GM23248 (cell line): ENCODE measurements around the gene PTGES. TPM values are rescaled to one million over a fixed set of nuclear protein-coding genes. Genes with fewer than 3 reads are reported as not detected.

Experiments
- DNase-seq: peaks from one replicate; pipeline ENCODE4 v3.0.0-alpha.2; 2015
- H2AFZ ChIP-seq: fragments of 200-600 bp; sonication (generic); 2 replicates; pipeline ENCODE4 v1.6.1; 2016; ENCODE audit warnings: antibody characterized with exemption
- H3F3A ChIP-seq: fragments of 200-600 bp; sonication (generic); 2 replicates; pipeline ENCODE4 v1.6.1; 2016; ENCODE audit warnings: mild to moderate bottlenecking, antibody characterized with exemption, mixed run types; ENCODE audit not compliant: insufficient read depth
- H3K27ac ChIP-seq: fragments of 200-600 bp; sonication (generic); 2 replicates; pipeline ENCODE4 v1.5.1; 2016; ENCODE audit warnings: mild to moderate bottlenecking
- H3K27me3 ChIP-seq: fragments of 200-600 bp; sonication (generic); replicated peaks from 2 replicates; pipeline ENCODE4 v1.6.1; 2016; ENCODE audit warnings: mild to moderate bottlenecking; ENCODE audit not compliant: insufficient read depth
- H3K36me3 ChIP-seq: fragments of 200-600 bp; sonication (generic); 2 replicates; pipeline ENCODE4 v1.6.1; 2016; ENCODE audit warnings: low read depth, mild to moderate bottlenecking
- H3K4me1 ChIP-seq: fragments of 200-600 bp; sonication (generic); 2 replicates; pipeline ENCODE4 v1.6.1; 2016; ENCODE audit warnings: mild to moderate bottlenecking; ENCODE audit not compliant: insufficient read depth
- H3K4me2 ChIP-seq: fragments of 200-600 bp; sonication (generic); one replicate; pipeline ENCODE4 v1.6.1; 2016; ENCODE audit warnings: mild to moderate bottlenecking; ENCODE audit not compliant: unreplicated experiment
- H3K4me3 ChIP-seq: fragments of 200-600 bp; sonication (generic); 2 replicates; pipeline ENCODE4 v1.5.1; 2016; ENCODE audit warnings: mild to moderate bottlenecking
- H3K79me2 ChIP-seq: fragments of 200-600 bp; sonication (generic); 2 replicates; pipeline ENCODE4 v1.6.1; 2016; ENCODE audit warnings: mild to moderate bottlenecking; ENCODE audit not compliant: insufficient read depth
- H3K9ac ChIP-seq: fragments of 200-600 bp; sonication (generic); 2 replicates; pipeline ENCODE4 v1.6.1; 2016; ENCODE audit warnings: mild to moderate bottlenecking
- H3K9me2 ChIP-seq: fragments of 200-600 bp; sonication (generic); 2 replicates; pipeline ENCODE4 v1.6.1; 2016; ENCODE audit warnings: mixed run types, mild to moderate bottlenecking, moderate library complexity; ENCODE audit not compliant: insufficient read depth
- H3K9me3 ChIP-seq: fragments of 200-600 bp; sonication (generic); one replicate; pipeline ENCODE4 v1.6.1; 2017; ENCODE audit warnings: low read depth
- H4K20me1 ChIP-seq: fragments of 200-600 bp; sonication (generic); 2 replicates; pipeline ENCODE4 v1.6.0; 2016; ENCODE audit not compliant: insufficient read depth
- EZH2 ChIP-seq: fragments of 200-600 bp; sonication (generic); IDR thresholded peaks from 2 replicates; pipeline ENCODE4 v1.6.1; 2018; ENCODE audit warnings: antibody characterized with exemption, mild to moderate bottlenecking; ENCODE audit not compliant: insufficient read depth, poor library complexity, severe bottlenecking
- EZH2phosphoT487 ChIP-seq: fragments of 200-600 bp; sonication (generic); IDR thresholded peaks from 2 replicates; pipeline ENCODE4 v1.6.1; 2018; ENCODE audit warnings: antibody characterized with exemption, moderate library complexity, mild to moderate bottlenecking, low read depth; ENCODE audit not compliant: insufficient read depth
- WGBS, 2 experiments: methylation state at CpG; one replicate each; pipeline ENCODE4 v1.1.6; 2015 to 2017; ENCODE audit warnings: low lambda C conversion rate in 2 of 2, low coverage in 1 of 2; ENCODE audit errors: missing lambda C conversion rate in 2 of 2; 5-methylcytosine and 5-hydroxymethylcytosine counted together
- in situ Hi-C: fragments of 300-500 bp; cut with MboI; formaldehyde crosslinking; loops from 2 replicates; pipeline ENCODE4 v1.15.0; 2020
- polyA plus RNA-seq: library from polyadenylated mRNA; unstranded; fragments of >200 nt; fragmentation: Nextera tagmentation; extraction: Ambion mirVana; gene quantifications from 2 replicates; pipeline ENCODE4 v1.2.1, GENCODE V29; 2016
- total RNA-seq: library from RNA; depleted of rRNA; stranded (reverse); fragments of >200 nt; shearing (Covaris generic); gene quantifications from 2 replicates; pipeline ENCODE4 v1.2.3, GENCODE V29; 2014

PTGES gene
- total and polyA plus RNA-seq, 2 experiments from 2014 or later: 12.6 to 22.0 TPM

GRCh38 chr9:129748249-129748648 lies 4.6 kb downstream of the PTGES start:
- H3K27ac ChIP-seq: 0 out of 2 replicates have a peak overlapping the region, but pooled peaks have one; percentile 22
- H2AFZ ChIP-seq: no peak overlapping the region
- H3F3A ChIP-seq: peaks cover 28% of the 10 kb centered on the region
- no peaks in the 10 kb centered on the region for H3K36me3 ChIP-seq
- H3K4me1 ChIP-seq: peaks cover 37% of the 10 kb centered on the region
- no peak overlapping the region for H3K4me3 ChIP-seq
- H3K4me2 ChIP-seq: no peak overlapping the region
- 33 to 43% methylated on average over 5 of the region's 5 CpGs for WGBS, 2 experiments
- H3K27me3 ChIP-seq: no peaks in the 10 kb centered on the region
- H3K79me2 ChIP-seq: no peaks in the 10 kb centered on the region
- H3K9ac ChIP-seq: no peak overlapping the region
- in situ Hi-C loops: no loop called here
- H4K20me1 ChIP-seq: no peaks in the 10 kb centered on the region
- DNase-seq: peak; percentile 56
- TF ChIP-seq EZH2 (no peak), EZH2phosphoT487 (no peak)
- no peaks in the 10 kb centered on the region for H3K9me2 ChIP-seq
- no peaks in the 10 kb centered on the region for H3K9me3 ChIP-seq

DNA sequence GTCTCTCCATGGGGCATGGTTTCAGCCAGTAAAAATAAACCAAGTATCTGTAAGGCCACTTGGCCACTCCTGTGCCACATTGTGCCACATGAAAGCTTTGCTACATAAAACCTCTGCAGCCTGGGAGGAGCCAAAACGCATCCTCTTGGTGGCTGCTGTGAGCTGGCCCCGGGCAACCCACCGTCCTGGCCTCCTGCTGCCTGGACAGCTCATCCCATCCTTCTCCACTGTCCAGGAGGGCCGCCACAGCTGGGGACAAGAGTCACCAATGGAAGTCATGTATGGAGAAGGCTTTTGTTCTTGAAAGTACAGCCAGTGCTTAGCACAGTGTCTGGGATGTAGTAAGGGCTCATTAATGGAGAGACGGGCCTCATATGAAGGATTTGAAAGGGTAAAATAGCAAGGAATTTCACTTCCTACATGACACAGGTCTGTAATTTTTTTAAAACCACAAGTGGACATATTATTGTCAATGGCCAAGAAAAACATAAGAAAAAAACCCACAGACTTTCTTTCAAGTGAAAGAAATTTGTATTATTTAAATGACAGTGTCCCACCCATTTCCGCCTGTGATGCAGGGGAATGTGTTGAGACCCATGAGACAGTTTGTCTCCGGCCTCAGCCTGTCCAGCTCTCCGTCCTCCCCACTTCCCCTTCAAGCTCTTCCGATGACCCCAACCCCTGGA lies 6.6 kb downstream of the PTGES start:
- TF ChIP-seq EZH2: no peak
- H3K9me3 ChIP-seq: no peaks in the 10 kb centered on the region
- H4K20me1 ChIP-seq: no peaks in the 10 kb centered on the region
- H3K79me2 ChIP-seq: no peaks in the 10 kb centered on the region
- H3K4me2 ChIP-seq: no peak overlapping the region
- DNase-seq: no peak
- in situ Hi-C loops: no loop called here
- H3K36me3 ChIP-seq: no peaks in the 10 kb centered on the region
- peaks cover 28% of the 10 kb centered on the region for H3F3A ChIP-seq
- no peak overlapping the region for H3K9ac ChIP-seq
- peaks cover 18% of the 10 kb centered on the region for H3K4me1 ChIP-seq
- no peaks in the 10 kb centered on the region for H3K27me3 ChIP-seq
- H3K4me3 ChIP-seq: no peak overlapping the region
- H2AFZ ChIP-seq: no peak overlapping the region
- 80 to 82% methylated on average over 9 of the region's 9 CpGs for WGBS, 2 experiments
- no peak overlapping the region for H3K27ac ChIP-seq
- H3K9me2 ChIP-seq: no peaks in the 10 kb centered on the region

DNA sequence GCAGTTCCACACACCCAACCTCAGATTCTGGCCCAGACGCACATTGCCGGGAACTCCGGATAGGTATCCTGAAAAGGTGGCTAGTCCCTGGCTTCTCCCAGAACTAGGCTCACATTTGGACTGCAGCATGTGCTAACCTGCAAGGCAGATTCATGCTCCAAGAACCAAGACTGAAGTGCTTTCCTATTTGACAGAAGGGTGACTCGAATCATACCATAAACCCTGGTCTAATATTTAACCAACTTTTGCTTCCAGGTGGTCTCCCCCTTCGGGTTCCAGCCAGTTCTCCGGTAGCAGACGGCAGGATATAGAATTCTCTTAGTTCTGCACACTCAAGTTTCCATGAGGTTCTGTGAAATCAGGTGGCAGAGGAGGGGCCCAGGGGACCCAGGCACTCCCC lies 7.6 kb downstream of the PTGES start:
- H3K4me1 ChIP-seq: peaks cover 16% of the 10 kb centered on the region
- no peaks in the 10 kb centered on the region for H3K27me3 ChIP-seq
- no peak overlapping the region for H2AFZ ChIP-seq
- H3K79me2 ChIP-seq: no peaks in the 10 kb centered on the region
- no peak for DNase-seq
- no peak overlapping the region for H3K27ac ChIP-seq
- peaks cover 28% of the 10 kb centered on the region for H3F3A ChIP-seq
- no peak overlapping the region for H3K4me2 ChIP-seq
- no peaks in the 10 kb centered on the region for H3K9me2 ChIP-seq
- no peaks in the 10 kb centered on the region for H4K20me1 ChIP-seq
- 92 to 94% methylated on average over 7 of the region's 7 CpGs for WGBS, 2 experiments
- H3K36me3 ChIP-seq: no peaks in the 10 kb centered on the region
- H3K9ac ChIP-seq: no peak overlapping the region
- H3K4me3 ChIP-seq: no peak overlapping the region
- TF ChIP-seq EZH2: no peak
- H3K9me3 ChIP-seq: no peaks in the 10 kb centered on the region
- in situ Hi-C loops: no loop called here

- Histone ChIP-seq H3K27ac (no peak overlapping the region), H3K9ac (no peak overlapping the region), H3K36me3 (no peaks in the 10 kb centered on the region), H4K20me1 (no peaks in the 10 kb centered on the region), H3K9me3 (no peaks in the 10 kb centered on the region), H3K79me2 (no peaks in the 10 kb centered on the region), H3K4me1 (no peaks in the 10 kb centered on the region), H3K9me2 (no peaks in the 10 kb centered on the region), H2AFZ (no peak overlapping the region), H3K4me2 (no peak overlapping the region), H3K4me3 (no peak overlapping the region), H3K27me3 (no peaks in the 10 kb centered on the region), H3F3A (no peaks in the 10 kb centered on the region)
- in situ Hi-C loops: no loop called here
- WGBS, 2 experiments: 88 to 93% methylated on average over 13 of the region's 13 CpGs
- no peak for TF ChIP-seq EZH2phosphoT487
- TF ChIP-seq EZH2: no peak
- no peak for DNase-seq
Measured at GRCh38 chr9:129740666-129741464, 12.0 kb downstream of the PTGES start.
